ENCODE results near the gene GJB3.
A peak's percentile ranks its signal among the peaks of the same experiment; 100 is the strongest.

Gene GJB3

DNA sequence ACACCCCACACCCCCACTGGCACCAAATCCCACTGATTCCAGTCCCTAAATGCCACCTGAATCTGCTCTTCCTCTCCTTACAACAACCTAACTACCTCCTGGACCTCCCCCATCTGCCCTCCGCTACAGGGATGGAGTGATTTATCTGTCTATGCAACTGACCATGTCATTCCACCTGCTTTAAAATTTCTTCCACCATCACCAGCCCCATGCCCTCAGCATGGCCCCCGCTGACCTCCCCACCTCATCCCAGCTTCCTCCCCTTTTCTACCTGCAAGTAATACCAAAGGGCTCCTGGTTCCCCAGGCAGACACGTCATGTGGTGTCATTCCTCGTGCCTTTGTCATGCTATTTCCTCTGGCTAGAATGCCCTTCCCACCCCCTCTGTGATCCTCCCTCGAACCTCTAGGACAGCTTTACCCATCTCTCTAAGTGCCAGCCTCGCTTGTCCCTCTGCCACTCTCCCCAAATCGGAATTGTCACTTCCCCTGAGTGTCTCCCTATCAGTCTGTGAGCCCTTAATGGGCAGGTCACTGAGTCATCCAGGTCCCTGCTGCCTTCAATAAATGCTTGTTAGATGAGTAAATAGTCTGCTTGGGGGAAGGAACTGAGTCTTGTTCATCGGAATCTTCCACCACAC lies 17.8 kb upstream of the GJB3 start:
- H2AK5ac ChIP-seq (ENCODE audit: low read length): no peak overlapping the region
- no peak overlapping the region for H3K23ac ChIP-seq (ENCODE audit: low read length)
- WGBS (ENCODE audit: extremely low coverage, insufficient coverage, insufficient read length): no CpG with 5 or more reads among the region's 8 CpGs
- H4K12ac ChIP-seq (ENCODE audit: low read depth, low read length): no peak overlapping the region
- H2AFZ ChIP-seq (ENCODE audit: insufficient read depth, low read length, poor library complexity): no peak overlapping the region
- H2BK120ac ChIP-seq (ENCODE audit: insufficient read depth, low read length, poor library complexity): no peak overlapping the region
- H3K4me3 ChIP-seq (ENCODE audit: low read depth, low read length): no peak overlapping the region
- no peaks in the 10 kb centered on the region for H3K36me3 ChIP-seq (ENCODE audit: control insufficient read depth in 1 of 2, insufficient read depth in 2 of 2, low read length in 2 of 2)
- no peak overlapping the region for H3K18ac ChIP-seq (ENCODE audit: low read length)
- H3K4me1 ChIP-seq (ENCODE audit: control insufficient read depth in 1 of 2, insufficient read depth in 2 of 2, low read length in 2 of 2): peaks cover 13 to 14% of the 10 kb centered on the region in 2 experiments
- no peak overlapping the region for H3K14ac ChIP-seq (ENCODE audit: low read length)
- H3K9me3 ChIP-seq (ENCODE audit: insufficient read depth, low read depth, low read length): peaks cover 7% of the 10 kb centered on the region
- H3K27ac ChIP-seq (ENCODE audit: low read depth, low read length): peak overlapping the region; percentile 2
- no peak overlapping the region for H3K4ac ChIP-seq (ENCODE audit: low read depth, low read length)
- no peaks in the 10 kb centered on the region for H3K79me2 ChIP-seq (ENCODE audit: control insufficient read depth, insufficient read depth, low read length, poor library complexity)
- DNase-seq: peak; percentile 79 to 83
- H3K9ac ChIP-seq (ENCODE audit: low read length): no peak overlapping the region
- H2BK5ac ChIP-seq (ENCODE audit: low read depth, low read length, poor library complexity): no peak overlapping the region
- H2BK12ac ChIP-seq (ENCODE audit: low read length): no peak overlapping the region
- H3K4me2 ChIP-seq (ENCODE audit: low read length): peak overlapping the region; percentile 42
- no peak overlapping the region for H4K91ac ChIP-seq (ENCODE audit: low read depth, low read length)
- no peak overlapping the region for H4K8ac ChIP-seq (ENCODE audit: low read depth, low read length)
- H3K27me3 ChIP-seq (ENCODE audit: insufficient read depth, low read length): no peaks in the 10 kb centered on the region
- peaks cover 2% of the 10 kb centered on the region for H3K79me1 ChIP-seq (ENCODE audit: low read length)

DNA sequence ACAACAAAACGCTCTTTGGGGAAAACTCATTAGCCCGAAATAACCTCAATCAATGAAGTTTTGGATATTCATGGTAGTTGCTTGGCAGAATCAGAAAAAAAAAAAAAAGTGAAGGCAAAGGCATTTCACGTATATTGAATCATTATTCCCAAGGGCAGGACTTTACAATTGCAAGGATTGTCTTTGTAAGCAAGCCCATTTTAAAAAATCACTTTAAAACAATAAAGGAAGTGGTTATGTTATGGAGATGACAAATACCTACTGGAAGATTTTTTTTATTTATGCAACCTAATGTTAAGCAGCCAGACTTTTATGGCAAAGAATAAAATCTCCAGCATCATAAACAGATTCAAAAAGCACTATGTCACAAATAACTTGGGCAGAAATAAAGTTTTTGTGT lies 12.2 kb upstream of the GJB3 start:
- H3K18ac ChIP-seq (ENCODE audit: low read length): no peak overlapping the region
- no CpG with 5 or more reads among the region's 3 CpGs for WGBS (ENCODE audit: extremely low coverage, insufficient coverage, insufficient read length)
- DNase-seq: no peak

DNA sequence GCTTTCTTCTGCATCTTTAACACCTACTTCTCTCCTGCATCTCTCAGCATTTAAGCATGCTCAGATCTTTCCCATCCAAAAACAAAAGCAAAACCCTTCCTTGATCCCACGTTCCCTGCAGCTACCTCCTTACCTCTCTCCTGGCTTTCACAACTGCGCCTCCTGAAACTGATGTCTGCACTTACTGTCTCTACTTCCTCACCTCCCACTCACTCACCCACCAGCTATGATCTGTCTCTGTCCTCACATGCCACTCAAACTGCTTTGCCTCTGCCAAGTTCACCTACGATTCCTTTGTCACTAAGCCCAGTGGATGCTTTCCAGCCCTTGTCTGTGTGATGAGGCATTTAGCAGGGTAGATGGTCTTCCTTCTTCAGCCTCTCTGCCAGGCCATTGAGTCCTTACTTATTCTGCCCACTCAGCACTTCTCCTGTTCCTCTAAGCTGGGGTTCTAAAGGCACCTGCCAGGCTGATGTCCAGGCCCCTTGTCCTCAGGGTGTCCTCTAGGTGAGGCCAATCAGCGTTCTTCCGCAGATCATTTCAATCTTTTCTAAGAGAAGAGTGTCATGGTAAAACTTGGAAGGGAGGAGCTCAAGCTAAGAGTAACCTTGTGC lies 10.0 kb upstream of the GJB3 start:
- Histone ChIP-seq H2AK5ac (ENCODE audit: low read length) (no peak overlapping the region), H3K4ac (ENCODE audit: low read depth, low read length) (no peak overlapping the region), H2BK12ac (ENCODE audit: low read length) (no peak overlapping the region), H3K9me3 (ENCODE audit: insufficient read depth, low read depth, low read length) (no peaks in the 10 kb centered on the region), H3K4me3 (ENCODE audit: low read depth, low read length) (no peak overlapping the region), H4K12ac (ENCODE audit: low read depth, low read length) (no peak overlapping the region), H3K79me1 (ENCODE audit: low read length) (no peaks in the 10 kb centered on the region), H4K8ac (ENCODE audit: low read depth, low read length) (no peak overlapping the region), H2BK120ac (ENCODE audit: insufficient read depth, low read length, poor library complexity) (no peak overlapping the region), H3K36me3 (ENCODE audit: control insufficient read depth in 1 of 2, insufficient read depth in 2 of 2, low read length in 2 of 2) (no peaks in the 10 kb centered on the region), H3K9ac (ENCODE audit: low read length) (no peak overlapping the region), H3K18ac (ENCODE audit: low read length) (no peak overlapping the region), H2AFZ (ENCODE audit: insufficient read depth, low read length, poor library complexity) (no peak overlapping the region), H3K4me2 (ENCODE audit: low read length) (no peak overlapping the region), H4K91ac (ENCODE audit: low read depth, low read length) (no peak overlapping the region), H3K79me2 (ENCODE audit: control insufficient read depth, insufficient read depth, low read length, poor library complexity) (no peaks in the 10 kb centered on the region), H2BK5ac (ENCODE audit: low read depth, low read length, poor library complexity) (no peak overlapping the region), H3K14ac (ENCODE audit: low read length) (no peak overlapping the region), H3K27ac (ENCODE audit: low read depth, low read length) (no peak overlapping the region), H3K4me1 (ENCODE audit: control insufficient read depth in 1 of 2, insufficient read depth in 2 of 2, low read length in 2 of 2) (no peaks in the 10 kb centered on the region), H3K23ac (ENCODE audit: low read length) (no peak overlapping the region), H3K27me3 (ENCODE audit: insufficient read depth, low read length) (no peaks in the 10 kb centered on the region)
- WGBS (ENCODE audit: extremely low coverage, insufficient coverage, insufficient read length): no CpG with 5 or more reads among the region's 5 CpGs
- no peak for DNase-seq

More for the DNA sequence above, 12.2 kb upstream of the GJB3 start:
- Histone ChIP-seq H3K4me2 (ENCODE audit: low read length) (no peak overlapping the region), H3K4me1 (ENCODE audit: control insufficient read depth in 1 of 2, insufficient read depth in 2 of 2, low read length in 2 of 2) (peaks cover 2 to 3% of the 10 kb centered on the region in 2 experiments), H2BK12ac (ENCODE audit: low read length) (no peak overlapping the region), H3K27ac (ENCODE audit: low read depth, low read length) (no peak overlapping the region), H3K9ac (ENCODE audit: low read length) (no peak overlapping the region), H3K9me3 (ENCODE audit: insufficient read depth, low read depth, low read length) (no peaks in the 10 kb centered on the region), H3K4me3 (ENCODE audit: low read depth, low read length) (no peak overlapping the region), H2AK5ac (ENCODE audit: low read length) (no peak overlapping the region), H2BK120ac (ENCODE audit: insufficient read depth, low read length, poor library complexity) (no peak overlapping the region), H3K14ac (ENCODE audit: low read length) (no peak overlapping the region), H3K79me1 (ENCODE audit: low read length) (no peaks in the 10 kb centered on the region), H4K12ac (ENCODE audit: low read depth, low read length) (no peak overlapping the region), H2AFZ (ENCODE audit: insufficient read depth, low read length, poor library complexity) (no peak overlapping the region), H2BK5ac (ENCODE audit: low read depth, low read length, poor library complexity) (no peak overlapping the region), H3K4ac (ENCODE audit: low read depth, low read length) (no peak overlapping the region), H3K36me3 (ENCODE audit: control insufficient read depth in 1 of 2, insufficient read depth in 2 of 2, low read length in 2 of 2) (no peaks in the 10 kb centered on the region), H4K91ac (ENCODE audit: low read depth, low read length) (no peak overlapping the region), H3K27me3 (ENCODE audit: insufficient read depth, low read length) (no peaks in the 10 kb centered on the region), H3K23ac (ENCODE audit: low read length) (no peak overlapping the region), H4K8ac (ENCODE audit: low read depth, low read length) (no peak overlapping the region), H3K79me2 (ENCODE audit: control insufficient read depth, insufficient read depth, low read length, poor library complexity) (no peaks in the 10 kb centered on the region)

- Histone ChIP-seq H3K9ac (ENCODE audit: low read length) (no peak overlapping the region), H3K4me3 (ENCODE audit: low read depth, low read length) (no peak overlapping the region), H2AFZ (ENCODE audit: insufficient read depth, low read length, poor library complexity) (no peak overlapping the region), H2BK120ac (ENCODE audit: insufficient read depth, low read length, poor library complexity) (no peak overlapping the region), H2BK5ac (ENCODE audit: low read depth, low read length, poor library complexity) (no peak overlapping the region), H3K27ac (ENCODE audit: low read depth, low read length) (no peak overlapping the region), H4K8ac (ENCODE audit: low read depth, low read length) (no peak overlapping the region), H3K27me3 (ENCODE audit: insufficient read depth, low read length) (no peaks in the 10 kb centered on the region), H3K4ac (ENCODE audit: low read depth, low read length) (no peak overlapping the region), H3K9me3 (ENCODE audit: insufficient read depth, low read depth, low read length) (no peaks in the 10 kb centered on the region), H3K4me1 (ENCODE audit: control insufficient read depth in 1 of 2, insufficient read depth in 2 of 2, low read length in 2 of 2) (no peaks in the 10 kb centered on the region), H3K14ac (ENCODE audit: low read length) (no peak overlapping the region), H3K23ac (ENCODE audit: low read length) (no peak overlapping the region), H4K91ac (ENCODE audit: low read depth, low read length) (no peak overlapping the region), H3K79me1 (ENCODE audit: low read length) (no peaks in the 10 kb centered on the region), H2AK5ac (ENCODE audit: low read length) (no peak overlapping the region), H4K12ac (ENCODE audit: low read depth, low read length) (no peak overlapping the region), H3K18ac (ENCODE audit: low read length) (no peak overlapping the region), H3K36me3 (ENCODE audit: control insufficient read depth in 1 of 2, insufficient read depth in 2 of 2, low read length in 2 of 2) (no peaks in the 10 kb centered on the region), H2BK12ac (ENCODE audit: low read length) (no peak overlapping the region), H3K4me2 (ENCODE audit: low read length) (no peak overlapping the region), H3K79me2 (ENCODE audit: control insufficient read depth, insufficient read depth, low read length, poor library complexity) (no peaks in the 10 kb centered on the region)
- no CpG with 5 or more reads among the region's 16 CpGs for WGBS (ENCODE audit: extremely low coverage, insufficient coverage, insufficient read length)
- DNase-seq: no peak
Observed at GRCh38 chr1:34771573-34772371, 9.2 kb upstream of the GJB3 start.

All from trophoblast cell (in vitro differentiated cells and primary cell).